Astrocyte (in vitro differentiated cells and primary cell): Measurements from ENCODE around the gene CHN1. TPM values are rescaled to one million over a fixed set of nuclear protein-coding genes. Genes with fewer than 3 reads are reported as not detected.

Experiments
- DNase-seq: peaks from one replicate; pipeline ENCODE4 v3.0.0-alpha.2; 2010; ENCODE audit warnings: low read depth
- FAIRE-seq: peaks from 2 replicates; lab custom pipeline; 2011; peaks lifted over from hg19 to GRCh38; lab: Jason Lieb, UNC
- H2AFZ ChIP-seq: 2 replicates; pipeline ENCODE4 v1.6.0; 2012; ENCODE audit warnings: low read depth, low read length, inconsistent platforms
- H3K27ac ChIP-seq: 2 replicates; pipeline ENCODE4 v1.5.1; 2011; ENCODE audit warnings: low read depth, low read length, inconsistent platforms
- H3K27me3 ChIP-seq: 2 replicates; pipeline ENCODE4 v1.6.0; 2011; ENCODE audit warnings: low read length, inconsistent platforms; ENCODE audit not compliant: insufficient read depth
- H3K36me3 ChIP-seq: 2 replicates; pipeline ENCODE4 v1.5.1; 2011; ENCODE audit warnings: low read length, inconsistent platforms; ENCODE audit not compliant: insufficient read depth
- H3K4me1 ChIP-seq: 2 replicates; pipeline ENCODE4 v1.5.1; 2011; ENCODE audit warnings: low read length, inconsistent platforms; ENCODE audit not compliant: insufficient read depth
- H3K4me2 ChIP-seq: 2 replicates; pipeline ENCODE4 v1.6.0; 2012; ENCODE audit warnings: low read length, inconsistent platforms
- H3K4me3 ChIP-seq: 2 replicates; pipeline ENCODE4 v1.5.1; 2011; ENCODE audit warnings: low read depth, mild to moderate bottlenecking, low read length, inconsistent platforms; ENCODE audit not compliant: insufficient read depth
- H3K79me2 ChIP-seq: 2 replicates; pipeline ENCODE4 v1.6.0; 2012; ENCODE audit warnings: mild to moderate bottlenecking, low read length, inconsistent platforms; ENCODE audit not compliant: insufficient read depth
- H3K9ac ChIP-seq: 2 replicates; pipeline ENCODE4 v1.6.0; 2012; ENCODE audit warnings: mild to moderate bottlenecking, low read length, inconsistent platforms
- H3K9me3 ChIP-seq: 2 replicates; pipeline ENCODE4 v1.5.1; 2012; ENCODE audit warnings: low read depth, mild to moderate bottlenecking, low read length, inconsistent platforms; ENCODE audit not compliant: insufficient read depth
- H4K20me1 ChIP-seq: 2 replicates; pipeline ENCODE4 v1.6.0; 2012; ENCODE audit warnings: low read length, inconsistent platforms; ENCODE audit not compliant: insufficient read depth
- H3K27ac Mint-ChIP-seq: one replicate; pipeline ENCODE4 v1.8.0; 2021; ENCODE audit warnings: mild to moderate bottlenecking, mixed read lengths; ENCODE audit not compliant: unreplicated experiment
- H3K27me3 Mint-ChIP-seq: one replicate; pipeline ENCODE4 v1.8.0; 2021; ENCODE audit warnings: low read depth, mixed read lengths; ENCODE audit not compliant: unreplicated experiment
- H3K36me3 Mint-ChIP-seq: one replicate; pipeline ENCODE4 v1.8.0; 2021; ENCODE audit warnings: low read depth, mixed read lengths; ENCODE audit not compliant: unreplicated experiment
- H3K4me1 Mint-ChIP-seq: one replicate; pipeline ENCODE4 v1.8.0; 2021; ENCODE audit warnings: low read depth, mixed read lengths; ENCODE audit not compliant: unreplicated experiment
- H3K4me3 Mint-ChIP-seq: one replicate; pipeline ENCODE4 v1.8.0; 2021; ENCODE audit warnings: mild to moderate bottlenecking, moderate library complexity, mixed read lengths; ENCODE audit not compliant: unreplicated experiment
- H3K9me3 Mint-ChIP-seq: one replicate; pipeline ENCODE4 v1.8.0; 2021; ENCODE audit warnings: mild to moderate bottlenecking, mixed read lengths; ENCODE audit not compliant: unreplicated experiment
- EZH2 ChIP-seq: IDR thresholded peaks from 2 replicates; pipeline ENCODE4 v1.6.1; 2012; ENCODE audit warnings: mild to moderate bottlenecking, low read length, inconsistent platforms; ENCODE audit not compliant: insufficient read depth
- total RNA-seq: library from RNA; stranded (reverse); gene quantifications from 2 replicates; pipeline ENCODE4 v1.2.1, GENCODE V29; 2021
- TF ChIP-seq, protein P1 (sequence below): IDR thresholded peaks from 2 replicates; pipeline ENCODE4 v1.5.1; 2011; ENCODE audit warnings: low read depth, mild to moderate bottlenecking, inconsistent platforms, low read length, moderate library complexity; ENCODE audit not compliant: insufficient read depth

CHN1 gene
- total RNA-seq, 1 donor from 2014 or later: 23.9 TPM

DNA sequence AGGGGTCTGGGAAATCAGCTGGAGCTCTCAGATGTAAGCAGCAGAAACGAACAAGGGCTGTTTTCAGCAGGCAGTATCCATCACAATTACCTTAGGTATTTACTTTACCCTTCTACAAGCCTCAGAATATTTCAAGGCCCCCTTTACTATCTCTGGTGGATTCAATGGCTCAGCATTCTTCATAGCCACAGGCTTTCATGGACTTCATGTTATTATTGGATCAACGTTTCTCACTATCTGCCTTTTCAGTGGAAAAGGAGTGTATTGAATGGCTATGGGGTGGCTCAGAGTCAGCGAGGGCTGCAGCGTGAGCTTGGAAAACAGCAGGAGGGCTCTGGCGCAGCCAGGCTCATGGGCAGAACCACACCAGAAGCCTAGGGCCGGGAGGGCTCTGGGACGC, 224.3 kb downstream of the CHN1 start:
- H4K20me1 ChIP-seq: no peaks in the 10 kb centered on the region
- peaks cover 45% of the 10 kb centered on the region for H3K4me1 Mint-ChIP-seq
- H3K4me1 ChIP-seq: peaks cover 41% of the 10 kb centered on the region
- H3K4me3 Mint-ChIP-seq: no peak overlapping the region
- H3K27me3 ChIP-seq: no peaks in the 10 kb centered on the region
- H3K9ac ChIP-seq: no peak overlapping the region
- DNase-seq (peak; percentile 58), FAIRE-seq (no peak)
- TF ChIP-seq, protein P1, sequence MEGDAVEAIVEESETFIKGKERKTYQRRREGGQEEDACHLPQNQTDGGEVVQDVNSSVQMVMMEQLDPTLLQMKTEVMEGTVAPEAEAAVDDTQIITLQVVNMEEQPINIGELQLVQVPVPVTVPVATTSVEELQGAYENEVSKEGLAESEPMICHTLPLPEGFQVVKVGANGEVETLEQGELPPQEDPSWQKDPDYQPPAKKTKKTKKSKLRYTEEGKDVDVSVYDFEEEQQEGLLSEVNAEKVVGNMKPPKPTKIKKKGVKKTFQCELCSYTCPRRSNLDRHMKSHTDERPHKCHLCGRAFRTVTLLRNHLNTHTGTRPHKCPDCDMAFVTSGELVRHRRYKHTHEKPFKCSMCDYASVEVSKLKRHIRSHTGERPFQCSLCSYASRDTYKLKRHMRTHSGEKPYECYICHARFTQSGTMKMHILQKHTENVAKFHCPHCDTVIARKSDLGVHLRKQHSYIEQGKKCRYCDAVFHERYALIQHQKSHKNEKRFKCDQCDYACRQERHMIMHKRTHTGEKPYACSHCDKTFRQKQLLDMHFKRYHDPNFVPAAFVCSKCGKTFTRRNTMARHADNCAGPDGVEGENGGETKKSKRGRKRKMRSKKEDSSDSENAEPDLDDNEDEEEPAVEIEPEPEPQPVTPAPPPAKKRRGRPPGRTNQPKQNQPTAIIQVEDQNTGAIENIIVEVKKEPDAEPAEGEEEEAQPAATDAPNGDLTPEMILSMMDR: no peak
- no peak for TF ChIP-seq EZH2
- H3K4me3 ChIP-seq: no peak overlapping the region
- no peak overlapping the region for H2AFZ ChIP-seq
- H3K36me3 ChIP-seq: no peaks in the 10 kb centered on the region
- no peak overlapping the region for H3K4me2 ChIP-seq
- no peaks in the 10 kb centered on the region for H3K9me3 ChIP-seq
- H3K36me3 Mint-ChIP-seq: no peaks in the 10 kb centered on the region
- H3K79me2 ChIP-seq: no peaks in the 10 kb centered on the region
- H3K27ac ChIP-seq: peak overlapping the region; percentile 87
- no peaks in the 10 kb centered on the region for H3K27me3 Mint-ChIP-seq
- peaks cover 2% of the 10 kb centered on the region for H3K9me3 Mint-ChIP-seq
- peak overlapping the region; percentile 67 for H3K27ac Mint-ChIP-seq

DNA sequence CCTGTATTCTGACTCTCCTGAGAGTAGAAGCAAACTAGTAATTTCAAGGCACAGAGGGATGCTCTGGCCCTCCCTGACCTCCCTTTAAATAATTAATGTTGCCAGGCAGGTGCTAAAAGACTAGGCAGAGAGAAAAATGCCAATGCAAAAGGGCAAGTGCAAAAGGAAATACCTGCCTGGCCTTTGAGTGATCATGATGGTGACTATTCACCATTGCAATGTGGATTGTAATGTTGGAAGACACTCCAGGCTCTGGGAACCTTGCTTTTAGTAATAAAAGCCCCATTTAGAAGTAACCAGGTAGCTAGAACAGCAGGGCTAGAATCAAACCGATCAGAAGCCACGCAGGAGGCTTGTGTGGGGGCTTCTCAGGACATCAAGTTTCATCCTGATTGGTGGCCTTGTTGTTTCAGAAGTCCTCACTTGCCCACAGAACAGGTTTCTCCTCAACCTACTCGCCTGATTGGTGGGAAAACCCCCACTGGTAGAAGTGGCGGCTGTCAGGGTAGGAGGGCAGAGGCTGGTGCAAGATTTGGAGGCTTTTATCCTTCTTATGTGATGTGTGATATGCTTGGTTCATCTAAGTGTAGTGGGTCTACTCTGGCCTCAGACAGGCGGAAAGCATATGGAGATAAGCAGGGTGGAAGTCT, 224.9 kb downstream of the CHN1 start:
- peaks cover 40% of the 10 kb centered on the region for H3K4me1 Mint-ChIP-seq
- DNase-seq (peak; percentile 45), FAIRE-seq (no peak)
- no peak overlapping the region for H3K4me3 Mint-ChIP-seq
- H3K9me3 ChIP-seq: no peaks in the 10 kb centered on the region
- H3K9me3 Mint-ChIP-seq: peaks cover 2% of the 10 kb centered on the region
- no peaks in the 10 kb centered on the region for H3K27me3 ChIP-seq
- H4K20me1 ChIP-seq: no peaks in the 10 kb centered on the region
- H3K36me3 Mint-ChIP-seq: no peaks in the 10 kb centered on the region
- H3K9ac ChIP-seq: peak overlapping the region; percentile 61
- H3K4me1 ChIP-seq: peaks cover 35% of the 10 kb centered on the region
- H3K4me3 ChIP-seq: no peak overlapping the region
- H3K27ac ChIP-seq: peak overlapping the region; percentile 87
- TF ChIP-seq EZH2: no peak
- no peaks in the 10 kb centered on the region for H3K79me2 ChIP-seq
- peak overlapping the region; percentile 67 for H3K27ac Mint-ChIP-seq
- H3K4me2 ChIP-seq: no peak overlapping the region
- no peaks in the 10 kb centered on the region for H3K27me3 Mint-ChIP-seq
- no peak overlapping the region for H2AFZ ChIP-seq
- H3K36me3 ChIP-seq: no peaks in the 10 kb centered on the region

DNA sequence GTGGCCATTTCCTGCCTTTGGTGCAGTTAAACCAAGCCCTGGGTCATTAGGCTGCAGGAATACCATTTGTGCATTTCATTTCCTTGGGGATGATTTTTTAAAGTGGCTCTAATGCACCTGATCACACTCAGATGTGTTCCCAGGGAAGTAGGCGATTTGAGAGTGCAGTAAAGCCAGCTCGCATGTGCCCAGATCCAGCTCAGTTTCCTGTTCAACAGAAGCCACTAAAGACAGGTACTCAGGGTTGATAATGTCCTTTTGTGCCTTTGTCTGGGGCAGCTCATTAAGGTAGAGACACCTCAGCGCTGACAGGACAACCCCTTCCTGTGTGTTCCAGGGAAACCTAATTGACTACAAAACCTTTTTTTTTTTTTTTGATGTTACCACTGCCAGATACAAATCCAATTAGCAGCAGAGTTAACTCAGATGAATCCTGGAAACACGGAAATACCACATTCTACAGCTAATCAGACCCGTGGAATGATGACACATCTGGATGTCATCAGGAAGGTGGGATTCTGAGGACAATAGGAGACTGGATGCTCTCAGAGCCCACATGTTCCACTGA, 225.7 kb downstream of the CHN1 start:
- Mint-ChIP-seq H3K27ac (peak overlapping the region; percentile 63), H3K9me3 (peaks cover 2% of the 10 kb centered on the region), H3K4me1 (peaks cover 38% of the 10 kb centered on the region), H3K4me3 (no peak overlapping the region), H3K36me3 (no peaks in the 10 kb centered on the region), H3K27me3 (no peaks in the 10 kb centered on the region)
- Histone ChIP-seq H3K9ac (peak overlapping the region; percentile 61), H3K27me3 (no peaks in the 10 kb centered on the region), H2AFZ (peak overlapping the region; percentile 69), H3K27ac (peak overlapping the region; percentile 87), H4K20me1 (no peaks in the 10 kb centered on the region), H3K9me3 (no peaks in the 10 kb centered on the region), H3K79me2 (no peaks in the 10 kb centered on the region), H3K4me3 (no peak overlapping the region), H3K36me3 (no peaks in the 10 kb centered on the region), H3K4me2 (peak overlapping the region; percentile 54), H3K4me1 (peaks cover 33% of the 10 kb centered on the region)
- TF ChIP-seq, protein P1: no peak
- TF ChIP-seq EZH2: no peak
- DNase-seq (peak; percentile 85), FAIRE-seq (no peak)
